Airway epithelial cell (primary cell): Measurements from ENCODE around the gene SCO2. TPM values are rescaled to one million over a fixed set of nuclear protein-coding genes. Genes with fewer than 3 reads are reported as not detected.

Experiments used
- total RNA-seq: library from RNA; depleted of rRNA; stranded (reverse); fragments of >200 nt; gene quantifications from 2 replicates; pipeline ENCODE4 v1.2.3, GENCODE V29; 2015

The SCO2 gene
- total RNA-seq: 1.8 TPM in 1 of 2 replicates, not detected in the other

DNA sequence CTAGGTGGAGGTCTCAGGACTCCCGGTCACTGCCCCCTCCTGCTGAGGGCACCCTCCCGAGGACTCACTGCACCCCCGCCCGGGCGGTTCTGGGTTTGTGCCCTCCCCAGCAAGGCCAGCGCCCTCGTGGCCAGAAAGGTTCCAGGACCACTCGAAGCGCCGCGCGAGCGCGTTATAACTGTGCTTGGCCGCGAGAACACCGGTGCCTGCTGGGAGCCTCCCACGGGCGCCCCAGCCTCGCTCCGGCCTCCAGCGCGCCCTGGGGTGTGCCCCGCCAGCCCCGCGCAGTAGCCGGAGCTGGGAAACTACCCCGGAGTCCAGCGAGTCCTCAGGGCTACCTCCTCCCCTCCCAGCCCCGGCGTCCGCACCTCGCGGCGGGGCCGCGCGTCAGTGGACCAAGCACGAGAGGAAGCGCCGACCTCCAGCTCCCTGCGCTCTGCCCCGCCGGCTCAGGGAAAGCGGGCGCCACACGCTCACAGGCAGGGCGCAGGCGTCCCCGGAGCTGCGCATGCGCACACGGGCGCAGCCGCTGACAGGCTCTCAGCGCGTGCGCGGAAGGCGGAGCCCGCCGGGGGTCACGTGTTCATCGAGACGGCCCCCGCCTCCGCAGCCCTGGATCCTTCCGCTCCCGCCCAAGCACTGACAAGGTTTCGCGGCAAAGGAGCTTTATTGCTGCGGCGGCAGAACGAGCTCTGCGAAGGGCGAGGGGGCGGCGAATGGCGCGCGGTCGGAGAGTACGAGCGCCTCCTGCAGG, at the start of gene SCO2:
Gene SCO2, minus strand, starts transcription at position 495 of the 754 bp plus-strand sequence. CDS start 1,187 bp downstream, outside the sequence.

DNA sequence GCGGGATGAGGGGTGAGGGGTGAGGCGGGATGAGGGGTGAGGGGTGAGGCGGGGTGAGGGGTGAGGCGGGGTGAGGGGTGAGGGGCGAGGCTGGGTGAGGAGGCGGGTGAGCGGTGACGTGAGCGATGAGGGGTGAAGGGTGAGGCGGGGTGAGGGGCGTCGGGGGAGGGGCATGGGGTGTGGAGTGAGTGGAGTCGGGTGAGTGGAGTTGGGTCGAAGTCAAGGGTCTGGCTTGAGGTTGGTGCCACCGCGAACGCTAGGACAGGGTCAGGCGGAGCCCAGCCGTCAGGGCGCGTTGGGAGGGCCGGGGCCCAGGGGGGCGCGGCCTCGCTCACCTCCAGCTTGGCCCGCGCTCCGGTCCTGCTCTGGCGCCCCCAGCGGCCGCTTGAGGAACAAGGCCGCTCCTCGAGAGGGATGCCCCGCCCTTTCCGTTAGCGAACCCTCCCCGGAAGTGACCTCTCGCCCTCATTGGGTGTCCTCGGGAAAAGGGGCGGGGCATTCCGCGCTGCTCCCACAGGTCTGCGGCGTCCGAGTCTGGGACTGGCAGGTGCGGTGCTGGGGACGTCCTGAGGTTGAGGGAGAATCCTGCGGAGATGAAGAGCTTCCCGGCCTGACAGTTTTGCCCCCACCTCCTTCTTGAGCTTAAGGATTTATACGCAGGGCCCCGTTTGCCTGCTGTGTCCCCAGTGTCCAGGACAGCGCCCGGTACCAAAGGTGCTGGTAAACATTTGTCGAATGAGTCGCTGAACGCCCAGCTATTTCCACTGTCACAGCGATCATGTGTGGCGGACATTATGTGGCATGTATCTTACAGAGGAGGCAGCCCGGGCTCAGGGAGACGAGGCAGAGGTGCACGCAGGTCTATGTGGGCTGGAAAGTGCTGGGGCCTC, 37.4 kb upstream of the SCO2 start, which contains the start of gene SYCE3:
Gene SYCE3, minus strand, starts transcription at position 397 of the 890 bp plus-strand sequence. CDS start 6,514 bp downstream, outside the sequence.

GRCh38 chr22:50545522-50546325, 20.3 kb upstream of the SCO2 start, which contains the start of gene KLHDC7B:
Gene KLHDC7B, plus strand, starts transcription at chr22:50545899. Its CDS starts 345 bp downstream, at chr22:50546244.

GRCh38 chr22:50529897-50530579, 4.6 kb upstream of the SCO2 start, which contains the start of gene TYMP:
Gene TYMP, minus strand, starts transcription at chr22:50530012. Its CDS starts 303 bp downstream, at chr22:50529709.

DNA sequence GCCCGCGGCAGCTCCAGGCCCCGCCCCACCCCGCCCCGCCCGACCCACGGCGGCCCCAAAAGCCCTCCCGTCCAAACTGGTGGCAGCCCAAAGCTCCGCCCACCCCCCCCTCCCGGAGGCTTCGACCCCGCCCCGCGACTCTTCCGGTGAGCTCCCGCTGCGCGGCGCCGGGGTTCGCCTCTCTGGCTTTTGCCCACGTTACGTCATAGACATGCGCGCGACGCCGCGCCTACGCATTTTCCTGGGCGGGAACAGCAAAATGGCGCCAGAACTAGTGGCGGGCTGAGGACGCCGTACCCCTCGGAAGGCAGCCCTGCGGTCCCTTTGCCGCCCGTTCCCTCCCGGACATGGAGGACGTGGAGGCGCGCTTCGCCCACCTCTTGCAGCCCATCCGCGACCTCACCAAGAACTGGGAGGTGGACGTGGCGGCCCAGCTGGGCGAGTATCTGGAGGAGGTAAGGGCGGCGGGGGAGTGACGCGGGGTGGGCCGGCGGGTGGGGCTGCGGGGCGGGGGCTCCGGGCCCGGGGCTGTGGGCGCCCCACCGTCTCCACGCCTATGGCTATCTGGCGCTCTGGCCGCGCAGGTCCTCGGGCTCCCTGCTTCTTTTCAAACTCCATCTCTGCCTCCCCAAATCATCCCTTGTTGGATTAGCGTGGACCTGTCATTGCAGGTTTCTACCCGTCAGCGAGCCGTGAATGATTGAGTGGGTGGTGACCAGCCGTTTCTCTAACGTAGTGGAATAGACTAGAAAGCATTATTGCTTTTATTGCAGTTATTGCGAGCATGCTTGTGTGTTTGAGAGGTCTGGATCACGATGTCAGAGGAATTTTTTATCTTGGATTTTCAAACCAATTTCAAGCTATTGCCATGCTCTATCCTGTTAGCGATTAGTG, 17.2 kb downstream of the SCO2 start, which contains the start of gene NCAPH2:
Gene NCAPH2, plus strand, starts transcription at position 234 of the 894 bp plus-strand sequence. Its CDS starts 114 bp downstream, at position 348.

DNA sequence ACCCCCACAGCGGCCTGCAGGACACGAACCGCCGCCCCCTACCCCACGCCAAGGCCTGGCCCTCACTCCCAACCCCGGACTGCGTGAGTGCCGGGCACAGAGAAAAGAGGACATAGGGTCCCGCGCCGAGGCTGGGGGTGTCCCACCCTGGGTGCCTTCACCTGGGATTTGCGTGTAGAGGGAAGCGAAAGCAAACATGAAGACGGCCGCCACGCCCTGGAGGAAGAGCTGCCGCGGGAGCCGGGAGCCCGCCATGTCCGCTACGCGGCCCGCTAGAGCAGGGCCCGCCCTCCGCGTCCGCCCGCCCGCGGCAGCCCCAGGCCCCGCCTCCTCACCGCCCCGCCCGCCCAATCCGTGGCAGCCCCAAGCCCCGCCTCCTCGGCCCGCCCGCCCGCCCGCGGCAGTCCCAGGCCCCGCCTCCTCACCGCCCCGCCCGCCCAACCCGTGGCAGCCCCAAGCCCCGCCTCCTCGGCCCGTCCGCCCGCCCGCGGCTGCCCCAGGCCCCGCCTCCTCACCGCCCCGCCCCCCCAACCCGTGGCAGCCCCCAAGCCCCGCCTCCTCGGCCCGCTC, 17.9 kb downstream of the SCO2 start, which contains the start of gene LMF2:
Gene LMF2, minus strand, starts transcription at position 282 of the 570 bp plus-strand sequence. Its CDS starts 27 bp downstream, at position 255.

DNA sequence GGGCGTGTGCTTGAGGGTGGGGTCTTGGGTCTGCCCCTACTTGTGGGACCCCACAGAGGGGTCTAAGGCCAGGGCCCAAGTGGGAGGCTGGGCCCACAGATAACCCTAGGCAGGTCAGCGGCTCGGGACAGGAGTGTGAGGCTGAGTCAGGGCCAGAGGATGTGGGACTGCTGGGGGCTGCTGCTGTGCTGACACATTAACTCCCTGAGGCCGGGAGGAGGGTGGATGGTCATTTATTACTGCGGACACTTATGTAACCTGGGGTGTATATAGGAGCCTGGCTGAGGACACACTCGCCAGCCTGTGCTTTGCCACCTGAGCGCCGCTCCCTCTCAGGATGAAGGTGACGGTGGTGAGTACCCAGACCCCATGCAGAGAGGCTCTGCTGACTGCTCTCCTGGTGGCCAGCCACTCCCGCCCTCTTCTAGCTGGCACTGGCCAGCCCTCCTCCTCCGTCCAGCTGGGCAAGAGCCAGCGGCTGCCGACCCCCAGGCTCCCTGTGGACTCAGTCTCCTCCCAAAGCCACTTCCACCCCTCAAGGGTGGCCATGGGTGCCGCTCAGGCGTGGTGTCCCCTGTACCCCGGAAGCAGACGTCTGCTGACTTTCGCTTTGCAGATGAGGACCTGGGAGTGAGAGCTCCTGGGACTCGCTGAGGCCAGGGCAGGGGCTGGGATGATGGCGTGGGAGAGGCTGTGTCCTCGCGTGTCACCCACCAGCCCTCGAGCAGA, 38.7 kb downstream of the SCO2 start, which contains the start of gene MIOX:
Gene MIOX, plus strand, starts transcription at position 299 of the 729 bp plus-strand sequence. Its CDS starts 39 bp downstream, at position 338.

GRCh38 chr22:50481440-50482106, 43.8 kb downstream of the SCO2 start, which contains the start of gene ADM2:
Gene ADM2, plus strand, starts transcription at chr22:50481543. Its CDS starts 305 bp downstream, at chr22:50481848.

GRCh38 chr22:50474710-50475651, 50.4 kb downstream of the SCO2 start, which contains the start of gene SBF1:
Gene SBF1, minus strand, starts transcription at chr22:50475035. Its CDS starts 195 bp downstream, at chr22:50474840.

Other genes starting within 250 kb of the SCO2 start
- 184 and 221 TPM in 2 replicates for gene PLXNB2, start 218.0 kb downstream of the SCO2 start, total RNA-seq
- 0.37 and 1.3 TPM in 2 replicates for gene DENND6B, start 198.6 kb downstream of the SCO2 start, total RNA-seq
- 45.2 and 49.7 TPM in 2 replicates for gene PPP6R2, start 182.3 kb downstream of the SCO2 start, total RNA-seq
- 62.7 and 82.7 TPM in 2 replicates for gene SBF1, start 50.6 kb downstream of the SCO2 start, total RNA-seq
- 1.4 and 1.6 TPM in 2 replicates for gene ADM2, start 44.1 kb downstream of the SCO2 start, total RNA-seq
- not detected in 2 replicates for gene MIOX, start 38.7 kb downstream of the SCO2 start, total RNA-seq
- gene LMF2, start 17.9 kb downstream of the SCO2 start, total RNA-seq: 46.5 and 55.9 TPM in 2 replicates
- gene NCAPH2, start 17.4 kb downstream of the SCO2 start, total RNA-seq: 38.6 and 55.7 TPM in 2 replicates
- 41.4 and 51.3 TPM in 2 replicates for gene TYMP, start 4.4 kb upstream of the SCO2 start, total RNA-seq
- not detected in 2 replicates for gene KLHDC7B, start 20.3 kb upstream of the SCO2 start, total RNA-seq
- 1.1 TPM in 1 of 2 replicates, not detected in the other for gene SYCE3, start 37.3 kb upstream of the SCO2 start, total RNA-seq
- 1.1 and 1.5 TPM in 2 replicates for gene CPT1B, start 52.8 kb upstream of the SCO2 start, total RNA-seq
- gene CHKB, start 57.3 kb upstream of the SCO2 start, total RNA-seq: 27.2 and 42.6 TPM in 2 replicates
- gene MAPK8IP2, start 75.2 kb upstream of the SCO2 start, total RNA-seq: 0.35 and 0.65 TPM in 2 replicates
- gene ARSA, start 102.6 kb upstream of the SCO2 start, total RNA-seq: 39.0 and 44.2 TPM in 2 replicates
- gene SHANK3, start 147.2 kb upstream of the SCO2 start, total RNA-seq: 1.8 and 3.1 TPM in 2 replicates
- gene ACR, start 212.6 kb upstream of the SCO2 start, total RNA-seq: not detected in 2 replicates